NT2/D1 (cell line): ENCODE data around the gene TCERG1L.

ENCODE experiments used
- DNase-seq: peaks from one replicate; pipeline ENCODE4 v3.0.0-alpha.2; 2011; ENCODE audit warnings: low read depth, low spot score
- H3K27me3 ChIP-seq: 2 replicates; pipeline ENCODE4 v1.6.0; 2011; ENCODE audit warnings: mild to moderate bottlenecking; ENCODE audit not compliant: insufficient read length, insufficient read depth
- H3K36me3 ChIP-seq: 2 replicates; pipeline ENCODE4 v1.6.1; 2011; ENCODE audit warnings: mild to moderate bottlenecking, low read length, mixed read lengths; ENCODE audit not compliant: insufficient read depth, insufficient read length
- H3K4me1 ChIP-seq: 2 replicates; pipeline ENCODE4 v1.5.1; 2011; ENCODE audit not compliant: insufficient read depth, insufficient read length
- H3K4me3 ChIP-seq: 2 replicates; pipeline ENCODE4 v1.5.1; 2011; ENCODE audit warnings: low read depth; ENCODE audit not compliant: insufficient read length
- H3K9ac ChIP-seq: 2 replicates; pipeline ENCODE4 v1.6.0; 2011; ENCODE audit warnings: low read depth; ENCODE audit not compliant: insufficient read length
- H3K9me3 ChIP-seq: 2 replicates; pipeline ENCODE4 v1.5.1; 2011; ENCODE audit warnings: mild to moderate bottlenecking, low read length; ENCODE audit not compliant: insufficient read depth
- SUZ12 ChIP-seq: IDR thresholded peaks from 2 replicates; pipeline ENCODE4 v1.6.1; 2011; ENCODE audit not compliant: insufficient read length, insufficient read depth; ENCODE audit errors: extremely low read depth
- YY1 ChIP-seq: IDR thresholded peaks from 2 replicates; pipeline ENCODE4 v1.6.1; 2011; ENCODE audit not compliant: insufficient read length, insufficient read depth
- ZNF274 ChIP-seq: IDR thresholded peaks from 2 replicates; pipeline ENCODE4 v1.6.1; 2011; ENCODE audit warnings: mild to moderate bottlenecking, low read depth, low read length

TCERG1L gene

GRCh38 chr10:131274133-131274880 lies 37.2 kb downstream of the TCERG1L start:
- H3K27me3 ChIP-seq = no peaks in the 10 kb centered on the region

GRCh38 chr10:131273476-131273875 lies 38.0 kb downstream of the TCERG1L start:
- H3K4me3 ChIP-seq = no peak overlapping the region
- H3K9me3 ChIP-seq = peaks cover 2% of the 10 kb centered on the region; the same call in 1 of the 2 replicates
- no peaks in the 10 kb centered on the region for H3K4me1 ChIP-seq
- DNase-seq = no peak
- H3K27me3 ChIP-seq = no peaks in the 10 kb centered on the region
- H3K9ac ChIP-seq = no peak overlapping the region
- no peaks in the 10 kb centered on the region for H3K36me3 ChIP-seq
- no peak for TF ChIP-seq YY1
- TF ChIP-seq ZNF274 = no peak
- no peak for TF ChIP-seq SUZ12

More at GRCh38 chr10:131274133-131274880, 37.2 kb downstream of the TCERG1L start:
- no peak overlapping the region for H3K9ac ChIP-seq
- DNase-seq = no peak
- H3K4me3 ChIP-seq = no peak overlapping the region
- H3K9me3 ChIP-seq = no peaks in the 10 kb centered on the region
- TF ChIP-seq ZNF274 = no peak
- TF ChIP-seq YY1 = no peak
- no peak for TF ChIP-seq SUZ12
- H3K4me1 ChIP-seq = no peaks in the 10 kb centered on the region
- H3K36me3 ChIP-seq = no peaks in the 10 kb centered on the region

GRCh38 chr10:131272897-131273451 lies 38.5 kb downstream of the TCERG1L start:
- Histone ChIP-seq H3K9me3 (peaks cover 7% of the 10 kb centered on the region; the same call in 1 of the 2 replicates), H3K27me3 (no peaks in the 10 kb centered on the region), H3K36me3 (no peaks in the 10 kb centered on the region), H3K4me1 (no peaks in the 10 kb centered on the region), H3K4me3 (no peak overlapping the region), H3K9ac (no peak overlapping the region)
- TF ChIP-seq ZNF274 (no peak), SUZ12 (no peak), YY1 (no peak)
- DNase-seq = no peak

DNA sequence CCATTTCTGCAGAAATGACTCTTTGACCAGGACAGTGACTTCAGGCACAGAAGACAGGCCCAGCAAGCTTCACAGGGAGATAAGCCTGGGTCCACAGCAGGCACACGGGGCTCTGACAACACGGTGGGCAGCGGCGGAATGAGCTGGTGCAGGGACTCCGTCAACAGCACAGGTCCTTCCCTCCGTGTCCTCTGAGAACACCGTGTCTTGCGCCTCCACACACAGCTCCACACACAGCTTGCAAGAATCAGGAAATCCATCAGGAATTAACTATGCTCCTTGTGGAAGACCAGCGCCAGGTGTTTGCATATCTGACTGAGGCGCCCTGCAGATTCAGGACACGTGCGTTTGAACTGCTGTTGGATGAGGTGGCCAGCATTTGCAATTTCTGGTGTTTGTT lies 39.6 kb downstream of the TCERG1L start:
- Histone ChIP-seq H3K36me3 (no peaks in the 10 kb centered on the region), H3K4me1 (no peaks in the 10 kb centered on the region)
- TF ChIP-seq ZNF274 (no peak), YY1 (no peak), SUZ12 (no peak)

GRCh38 chr10:131271195-131271880 lies 40.2 kb downstream of the TCERG1L start:
- no peak for DNase-seq
- Histone ChIP-seq H3K27me3 (no peaks in the 10 kb centered on the region), H3K4me3 (no peak overlapping the region), H3K9ac (no peak overlapping the region), H3K4me1 (no peaks in the 10 kb centered on the region), H3K9me3 (peaks cover 11% of the 10 kb centered on the region; the same call in 1 of the 2 replicates), H3K36me3 (no peaks in the 10 kb centered on the region)
- TF ChIP-seq SUZ12 (no peak), ZNF274 (no peak), YY1 (no peak)

More for the DNA sequence above, 39.6 kb downstream of the TCERG1L start:
- Histone ChIP-seq H3K9me3 (peaks cover 11% of the 10 kb centered on the region; the same call in 1 of the 2 replicates), H3K4me3 (no peak overlapping the region), H3K27me3 (no peaks in the 10 kb centered on the region), H3K9ac (no peak overlapping the region)
- DNase-seq = no peak

GRCh38 chr10:131270461-131271190 lies 40.9 kb downstream of the TCERG1L start:
- DNase-seq = no peak
- no peaks in the 10 kb centered on the region for H3K27me3 ChIP-seq

More at GRCh38 chr10:131270461-131271190, 40.9 kb downstream of the TCERG1L start:
- Histone ChIP-seq H3K9me3 (peaks cover 11% of the 10 kb centered on the region; the same call in 1 of the 2 replicates), H3K4me3 (no peak overlapping the region), H3K4me1 (no peaks in the 10 kb centered on the region), H3K36me3 (no peaks in the 10 kb centered on the region), H3K9ac (no peak overlapping the region)
- TF ChIP-seq SUZ12 (no peak), ZNF274 (no peak), YY1 (no peak)
